Smooth muscle cell of the brain vasculature (primary cell): ENCODE data around the gene TSFM.
A peak's percentile ranks its signal among the peaks of the same experiment; 100 is the strongest.
"Not testable (repeated sequence)": the region's sequence is repeated elsewhere in the genome, so short reads cannot be mapped to it uniquely, and the experiment has no call there.

ENCODE experiments used
- DNase-seq: peaks from one replicate; pipeline ENCODE4 v3.0.0-alpha.2; 2012; ENCODE audit warnings: low read depth, low spot score

The TSFM gene

DNA sequence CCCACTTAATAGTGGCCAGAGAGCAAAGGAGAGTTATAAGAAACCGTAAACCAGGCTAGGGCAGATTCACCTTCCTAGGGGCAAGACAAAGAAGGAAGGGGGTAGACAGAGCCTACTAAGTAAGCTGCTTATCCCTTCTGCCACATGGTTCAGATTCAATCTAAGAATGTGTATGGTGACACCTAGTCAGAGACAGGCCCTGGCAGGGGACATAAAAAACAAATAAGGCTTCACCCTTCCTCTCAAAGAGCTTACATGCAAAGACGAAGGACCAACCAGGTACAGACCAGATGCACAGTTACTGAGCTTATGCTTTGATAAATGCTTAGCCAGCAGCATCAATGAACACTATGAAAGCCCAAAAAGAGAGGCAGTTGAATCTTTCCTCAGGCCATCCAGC is 20.1 kb upstream of the TSFM start:
- no peak for DNase-seq

GRCh38 chr12:57763881-57764661 is 18.5 kb upstream of the TSFM start:
- DNase-seq, result no peak

DNA sequence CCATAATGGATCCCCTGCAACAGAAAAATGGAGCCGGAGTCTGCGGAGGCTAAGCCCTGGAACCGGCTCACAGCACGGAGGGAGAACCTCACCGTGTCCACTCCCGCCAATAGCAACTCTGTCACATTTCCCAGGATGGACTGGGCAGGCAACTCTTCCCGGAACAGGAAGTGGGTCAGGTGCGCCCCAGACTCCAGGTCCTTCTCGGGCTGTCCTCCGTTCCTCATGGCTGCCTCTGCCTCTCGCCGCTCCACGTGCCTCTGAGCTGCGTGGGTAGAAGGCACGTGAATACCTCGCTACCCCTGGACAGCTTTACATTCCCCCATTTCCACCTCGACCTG is 18.0 kb upstream of the TSFM start:
- no peak for DNase-seq

GRCh38 chr12:57765003-57765697 is 17.4 kb upstream of the TSFM start:
- DNase-seq, result no peak

GRCh38 chr12:57765698-57766463 is 16.7 kb upstream of the TSFM start:
- no peak for DNase-seq

- no peak for DNase-seq
These were observed 15.9 kb upstream of the TSFM start, which contains the start of gene CYP27B1 for GRCh38 chr12:57766464-57767304. Gene CYP27B1, minus strand, starts transcription at chr12:57767078. Its CDS starts 37 bp downstream, at chr12:57767041.

DNA sequence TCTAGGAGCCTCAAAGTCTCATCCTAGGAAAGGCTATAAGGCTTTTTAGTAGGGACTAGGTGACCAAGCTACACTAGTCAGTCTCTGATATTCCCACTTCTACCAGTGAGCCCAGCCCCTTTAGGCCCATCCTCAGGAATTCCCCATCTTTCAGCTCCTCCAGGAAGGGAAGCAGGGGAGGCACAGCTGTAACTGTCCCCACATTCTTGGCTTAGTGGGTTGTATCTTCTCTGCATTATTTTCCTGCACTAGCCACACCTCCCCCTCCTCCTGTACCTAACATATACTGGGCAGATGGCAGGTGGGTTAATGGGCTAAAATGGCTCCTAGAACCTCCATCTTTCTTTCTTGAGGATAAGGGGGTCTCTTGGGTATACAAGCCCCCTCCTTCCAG is 15.3 kb upstream of the TSFM start:
- DNase-seq, result no peak

DNA sequence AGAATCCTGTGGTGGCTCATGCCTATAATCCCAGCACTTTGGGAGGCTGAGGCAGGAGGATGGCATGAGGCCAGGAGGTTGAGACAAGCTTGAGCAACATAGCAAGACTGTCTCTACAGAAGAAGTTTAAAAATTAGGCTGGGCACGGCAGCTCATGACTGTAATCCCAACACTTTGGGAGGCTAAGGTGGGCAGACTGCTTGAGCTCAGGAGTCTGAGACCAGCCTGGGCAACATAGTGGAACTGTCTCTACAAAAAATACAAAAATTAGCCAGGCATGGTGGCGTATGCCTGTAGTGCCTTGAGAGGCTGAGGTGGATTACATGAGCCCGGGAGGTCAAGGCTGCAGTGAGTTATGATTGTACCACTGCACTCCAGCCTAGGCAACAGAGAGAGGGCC is 14.7 kb upstream of the TSFM start:
- no peak for DNase-seq

- no peak for DNase-seq
These were observed 13.0 kb upstream of the TSFM start for GRCh38 chr12:57769594-57769993.

- no peak for DNase-seq
These were observed 11.9 kb upstream of the TSFM start for GRCh38 chr12:57770734-57771133.

- DNase-seq, result peak; percentile 69
These were observed 11.2 kb upstream of the TSFM start for GRCh38 chr12:57771236-57771872.

DNA sequence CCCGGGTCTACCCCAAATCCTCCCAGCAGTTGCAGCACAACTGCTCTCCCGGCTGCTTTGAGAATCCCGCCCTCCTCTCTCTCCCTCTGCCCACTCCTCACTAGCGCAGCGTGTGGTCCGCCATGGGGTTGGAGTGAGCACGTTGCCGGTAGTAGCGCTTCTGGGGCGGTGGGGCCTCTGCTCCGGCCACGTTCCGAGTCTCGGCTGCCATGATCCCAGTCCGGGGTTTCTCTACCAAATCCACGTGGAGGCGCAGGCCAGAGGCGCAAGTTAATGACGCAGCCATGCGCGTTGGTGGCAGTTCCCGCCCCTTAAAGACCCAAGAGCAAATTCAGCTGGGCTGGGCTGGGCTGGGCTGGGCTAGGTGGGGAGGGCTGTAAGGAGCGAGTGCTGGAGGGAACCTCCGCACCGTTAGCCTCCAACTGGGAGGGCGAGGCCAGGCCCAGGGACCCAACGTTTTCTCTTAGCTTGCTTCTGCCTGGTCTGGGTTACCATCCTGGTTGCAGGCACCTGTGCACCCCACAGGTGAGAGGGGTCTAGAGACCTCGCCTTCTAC is 10.6 kb upstream of the TSFM start, which contains the start of gene METTL1:
METTL1 (minus strand) TSS at position 233 of the 556 bp plus-strand sequence; CDS start at position 211, 22 bp downstream.
- DNase-seq, result peak; percentile 92

DNA sequence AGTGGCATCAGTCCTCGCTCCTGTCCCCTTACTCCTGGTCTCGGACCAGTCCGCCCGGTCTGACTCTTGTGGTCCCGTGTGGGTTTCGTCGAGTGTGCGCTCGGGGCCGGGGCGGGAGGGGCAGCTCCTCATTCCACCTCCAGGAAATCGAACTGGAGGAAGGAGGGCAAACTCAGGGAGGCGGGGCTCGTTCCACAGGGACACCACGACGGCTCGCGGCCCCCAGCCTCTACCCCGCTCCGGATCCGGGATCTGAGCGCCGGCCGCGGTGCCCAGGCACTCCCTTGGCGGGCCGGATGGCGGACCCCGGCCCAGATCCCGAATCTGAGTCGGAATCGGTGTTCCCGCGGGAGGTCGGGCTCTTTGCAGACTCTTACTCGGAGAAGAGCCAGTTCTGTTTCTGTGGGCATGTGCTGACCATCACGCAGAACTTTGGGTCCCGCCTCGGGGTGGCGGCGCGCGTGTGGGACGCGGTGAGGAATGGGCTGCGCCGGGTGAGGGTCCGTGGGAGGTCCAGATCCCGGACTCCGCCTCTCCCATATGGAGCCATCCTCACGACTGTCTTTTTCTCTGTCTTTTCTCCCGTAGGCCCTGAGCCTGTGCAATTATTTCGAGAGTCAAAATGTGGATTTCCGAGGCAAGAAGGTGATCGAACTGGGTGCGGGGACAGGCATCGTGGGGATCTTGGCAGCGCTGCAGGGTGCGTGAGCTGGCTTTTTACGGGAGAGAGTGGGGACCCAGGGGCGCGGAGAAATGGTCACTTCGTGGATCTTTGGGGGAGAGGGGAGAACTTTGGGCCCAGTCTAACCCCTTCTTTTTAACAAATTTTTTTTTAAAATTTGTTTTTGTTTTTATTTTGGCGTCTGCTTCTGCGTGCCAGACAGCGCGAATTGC is 9.9 kb upstream of the TSFM start, which contains the start of gene EEF1AKMT3:
EEF1AKMT3 (plus strand) TSS at position 186 of the 894 bp plus-strand sequence; CDS start at position 297, 111 bp downstream.
- no peak for DNase-seq

GRCh38 chr12:57774634-57775033 is 8.0 kb upstream of the TSFM start:
- not testable (repeated sequence) for DNase-seq

GRCh38 chr12:57775044-57775443 is 7.5 kb upstream of the TSFM start:
- DNase-seq, result no peak

DNA sequence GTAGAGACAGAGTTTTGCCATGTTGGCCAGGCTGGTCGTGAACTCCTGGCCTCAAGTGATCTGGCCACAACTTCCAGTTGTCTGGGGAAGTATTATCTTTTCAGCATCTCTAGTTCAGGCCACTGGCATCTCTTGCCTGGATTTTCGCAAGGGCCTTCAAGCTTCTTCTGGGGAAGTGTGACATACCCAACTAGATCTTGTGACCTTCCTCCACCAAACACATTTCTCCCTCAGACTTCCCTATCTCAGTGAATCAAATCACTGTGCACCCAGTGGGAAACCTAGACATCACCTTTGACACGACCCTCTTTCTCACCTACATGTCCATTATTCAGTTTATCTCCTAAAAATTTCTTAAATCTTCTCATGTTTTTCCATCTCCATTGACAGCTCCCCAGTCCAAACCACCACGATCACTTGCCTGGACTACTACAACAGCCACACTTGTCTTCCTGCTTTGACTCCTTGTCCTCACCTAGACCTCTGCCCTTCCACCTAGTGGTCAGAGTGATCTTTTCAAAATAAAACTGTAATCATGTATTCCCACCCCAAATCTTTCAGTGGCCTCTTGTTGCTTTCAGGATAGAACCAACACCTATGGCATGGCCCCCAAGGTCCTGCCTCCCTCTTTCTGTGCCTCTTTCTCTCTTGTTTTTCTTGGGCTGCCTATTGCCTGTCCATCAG is 6.9 kb upstream of the TSFM start:
- DNase-seq, result no peak

DNA sequence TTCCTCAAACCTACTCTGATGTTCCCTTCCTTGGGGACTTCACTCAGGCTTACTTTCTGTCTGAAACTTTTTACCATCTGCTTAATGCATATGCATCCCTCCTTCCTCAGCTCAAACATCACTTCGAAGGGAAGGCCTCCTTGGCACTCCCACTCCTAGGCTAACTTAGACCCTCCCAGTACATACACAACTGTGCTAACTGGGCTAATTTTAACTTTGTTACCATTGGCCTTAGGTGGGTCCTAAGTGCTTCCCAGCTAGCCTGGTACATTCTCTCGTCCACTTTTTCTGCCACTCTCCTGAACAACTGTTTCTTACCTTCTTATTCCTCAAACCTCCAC is 6.4 kb upstream of the TSFM start:
- DNase-seq, result no peak

- DNase-seq, result no peak
These were observed 5.2 kb upstream of the TSFM start for GRCh38 chr12:57777367-57777766.

- DNase-seq, result no peak
These were observed 4.7 kb upstream of the TSFM start for GRCh38 chr12:57777911-57778310.
